HG03432 (cell line): ENCODE results near the gene SUDS3.

Source experiments
- ATAC-seq: cut with Tn5 transposase; IDR thresholded peaks from one replicate; pipeline ENCODE4 v1.9.1; 2021; ENCODE audit warnings: mild to moderate bottlenecking, moderate library complexity; ENCODE audit not compliant: unreplicated experiment

SUDS3 gene

GRCh38 chr12:118439068-118439467 lies 62.7 kb downstream of the SUDS3 start:
- ATAC-seq: no peak

GRCh38 chr12:118446247-118446646 lies 69.9 kb downstream of the SUDS3 start:
- no peak for ATAC-seq

- no peak for ATAC-seq
Measured at GRCh38 chr12:118447181-118447580, 70.8 kb downstream of the SUDS3 start.

- no peak for ATAC-seq
Measured at GRCh38 chr12:118448341-118448740, 72.0 kb downstream of the SUDS3 start.

- no peak for ATAC-seq
Measured at GRCh38 chr12:118455327-118455726, 79.0 kb downstream of the SUDS3 start.

GRCh38 chr12:118456741-118457140 lies 80.4 kb downstream of the SUDS3 start:
- no peak for ATAC-seq

- ATAC-seq: no peak
Measured at GRCh38 chr12:118459110-118459509, 82.8 kb downstream of the SUDS3 start.

- ATAC-seq: no peak
Measured at GRCh38 chr12:118463677-118464076, 87.3 kb downstream of the SUDS3 start.

GRCh38 chr12:118465706-118466105 lies 89.4 kb downstream of the SUDS3 start:
- ATAC-seq: no peak
